Measurements from ENCODE around the gene SLC51B. TPM values are rescaled to one million over a fixed set of nuclear protein-coding genes. Genes with fewer than 3 reads are reported as not detected.
A peak's percentile ranks its signal among the peaks of the same experiment; 100 is the strongest.

SLC51B gene
- total and polyA plus RNA-seq, 9 of the 15 experiments (the other 6 are each of a cell fraction or from before 2014, with no cell fraction given) = not detected

DNA sequence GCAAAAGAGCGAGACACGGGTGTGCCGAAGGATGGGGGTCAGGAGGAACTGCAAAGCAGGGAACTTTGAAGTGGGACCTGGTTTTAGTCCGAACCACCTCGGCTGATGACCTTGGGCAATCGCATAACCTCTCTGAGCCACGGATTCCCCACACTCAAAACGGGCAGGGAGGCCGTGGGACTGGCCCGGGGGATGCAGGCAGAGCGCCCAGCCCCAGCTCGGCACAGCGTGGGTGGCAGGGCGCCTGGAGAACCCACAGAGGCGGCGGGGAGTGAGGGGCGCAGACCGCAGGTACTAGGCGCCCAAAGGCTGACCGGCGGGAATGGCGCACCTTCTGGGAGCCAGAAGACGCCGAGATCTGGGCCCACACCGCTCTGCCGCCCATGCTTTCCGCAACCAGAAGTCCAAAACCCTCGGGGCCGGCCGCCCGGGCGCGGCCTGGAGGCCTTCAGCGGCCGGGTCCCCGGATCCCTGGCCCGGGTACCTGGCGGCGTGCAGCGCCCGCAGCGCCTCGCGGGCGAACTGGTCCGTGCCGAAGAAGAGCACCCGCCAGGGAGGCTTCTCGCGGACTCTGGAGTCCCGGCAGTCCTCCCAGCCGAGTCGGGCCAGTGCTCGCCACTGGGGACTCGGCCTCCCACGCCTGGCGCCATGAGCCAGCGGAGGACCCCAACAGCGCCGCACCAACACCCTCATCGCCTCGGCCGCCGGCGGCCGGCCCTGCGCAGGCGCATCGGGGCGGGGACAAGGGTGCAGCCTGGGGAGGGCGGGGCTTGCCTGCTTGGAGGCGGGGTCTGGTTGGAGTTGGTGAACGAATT lies 16.1 kb upstream of the SLC51B start, which contains the start of gene MTFMT (continued):
- TF ChIP-seq, protein P1, sequence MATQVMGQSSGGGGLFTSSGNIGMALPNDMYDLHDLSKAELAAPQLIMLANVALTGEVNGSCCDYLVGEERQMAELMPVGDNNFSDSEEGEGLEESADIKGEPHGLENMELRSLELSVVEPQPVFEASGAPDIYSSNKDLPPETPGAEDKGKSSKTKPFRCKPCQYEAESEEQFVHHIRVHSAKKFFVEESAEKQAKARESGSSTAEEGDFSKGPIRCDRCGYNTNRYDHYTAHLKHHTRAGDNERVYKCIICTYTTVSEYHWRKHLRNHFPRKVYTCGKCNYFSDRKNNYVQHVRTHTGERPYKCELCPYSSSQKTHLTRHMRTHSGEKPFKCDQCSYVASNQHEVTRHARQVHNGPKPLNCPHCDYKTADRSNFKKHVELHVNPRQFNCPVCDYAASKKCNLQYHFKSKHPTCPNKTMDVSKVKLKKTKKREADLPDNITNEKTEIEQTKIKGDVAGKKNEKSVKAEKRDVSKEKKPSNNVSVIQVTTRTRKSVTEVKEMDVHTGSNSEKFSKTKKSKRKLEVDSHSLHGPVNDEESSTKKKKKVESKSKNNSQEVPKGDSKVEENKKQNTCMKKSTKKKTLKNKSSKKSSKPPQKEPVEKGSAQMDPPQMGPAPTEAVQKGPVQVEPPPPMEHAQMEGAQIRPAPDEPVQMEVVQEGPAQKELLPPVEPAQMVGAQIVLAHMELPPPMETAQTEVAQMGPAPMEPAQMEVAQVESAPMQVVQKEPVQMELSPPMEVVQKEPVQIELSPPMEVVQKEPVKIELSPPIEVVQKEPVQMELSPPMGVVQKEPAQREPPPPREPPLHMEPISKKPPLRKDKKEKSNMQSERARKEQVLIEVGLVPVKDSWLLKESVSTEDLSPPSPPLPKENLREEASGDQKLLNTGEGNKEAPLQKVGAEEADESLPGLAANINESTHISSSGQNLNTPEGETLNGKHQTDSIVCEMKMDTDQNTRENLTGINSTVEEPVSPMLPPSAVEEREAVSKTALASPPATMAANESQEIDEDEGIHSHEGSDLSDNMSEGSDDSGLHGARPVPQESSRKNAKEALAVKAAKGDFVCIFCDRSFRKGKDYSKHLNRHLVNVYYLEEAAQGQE (IDR thresholded peaks at IDR 0.05; ENCODE audit: borderline replicate concordance) = no peak
- TF ChIP-seq, protein P1 (CRISPR knock-in tag; IDR thresholded peaks at IDR 0.05; ENCODE audit: low read depth) = peak; percentile 59; the same call in 1 of the 2 replicates
- TF ChIP-seq SIN3B (IDR thresholded peaks at IDR 0.05; ENCODE audit: low read depth) (peak; percentile 45), TBP (optimal IDR thresholded peaks at IDR 0.05; ENCODE audit: low read depth, low read length) (peak; percentile 60)
